ENCODE measurements around the gene DLG2. TPM values are rescaled to one million over a fixed set of nuclear protein-coding genes. Genes with fewer than 3 reads are reported as not detected.

The DLG2 gene
- total RNA-seq, 1 donor: 1.3 TPM

GRCh38 chr11:83970061-83970671, 1657.0 kb downstream of the DLG2 start:
- no peak overlapping the region for H3K4me3 ChIP-seq (ENCODE audit: low read depth, low read length)
- DNase-seq (ENCODE audit: low read depth): no peak
- TF ChIP-seq, protein P1, sequence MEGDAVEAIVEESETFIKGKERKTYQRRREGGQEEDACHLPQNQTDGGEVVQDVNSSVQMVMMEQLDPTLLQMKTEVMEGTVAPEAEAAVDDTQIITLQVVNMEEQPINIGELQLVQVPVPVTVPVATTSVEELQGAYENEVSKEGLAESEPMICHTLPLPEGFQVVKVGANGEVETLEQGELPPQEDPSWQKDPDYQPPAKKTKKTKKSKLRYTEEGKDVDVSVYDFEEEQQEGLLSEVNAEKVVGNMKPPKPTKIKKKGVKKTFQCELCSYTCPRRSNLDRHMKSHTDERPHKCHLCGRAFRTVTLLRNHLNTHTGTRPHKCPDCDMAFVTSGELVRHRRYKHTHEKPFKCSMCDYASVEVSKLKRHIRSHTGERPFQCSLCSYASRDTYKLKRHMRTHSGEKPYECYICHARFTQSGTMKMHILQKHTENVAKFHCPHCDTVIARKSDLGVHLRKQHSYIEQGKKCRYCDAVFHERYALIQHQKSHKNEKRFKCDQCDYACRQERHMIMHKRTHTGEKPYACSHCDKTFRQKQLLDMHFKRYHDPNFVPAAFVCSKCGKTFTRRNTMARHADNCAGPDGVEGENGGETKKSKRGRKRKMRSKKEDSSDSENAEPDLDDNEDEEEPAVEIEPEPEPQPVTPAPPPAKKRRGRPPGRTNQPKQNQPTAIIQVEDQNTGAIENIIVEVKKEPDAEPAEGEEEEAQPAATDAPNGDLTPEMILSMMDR (IDR thresholded peaks at IDR 0.05; ENCODE audit: insufficient read depth, low read depth, low read length): no peak

DNA sequence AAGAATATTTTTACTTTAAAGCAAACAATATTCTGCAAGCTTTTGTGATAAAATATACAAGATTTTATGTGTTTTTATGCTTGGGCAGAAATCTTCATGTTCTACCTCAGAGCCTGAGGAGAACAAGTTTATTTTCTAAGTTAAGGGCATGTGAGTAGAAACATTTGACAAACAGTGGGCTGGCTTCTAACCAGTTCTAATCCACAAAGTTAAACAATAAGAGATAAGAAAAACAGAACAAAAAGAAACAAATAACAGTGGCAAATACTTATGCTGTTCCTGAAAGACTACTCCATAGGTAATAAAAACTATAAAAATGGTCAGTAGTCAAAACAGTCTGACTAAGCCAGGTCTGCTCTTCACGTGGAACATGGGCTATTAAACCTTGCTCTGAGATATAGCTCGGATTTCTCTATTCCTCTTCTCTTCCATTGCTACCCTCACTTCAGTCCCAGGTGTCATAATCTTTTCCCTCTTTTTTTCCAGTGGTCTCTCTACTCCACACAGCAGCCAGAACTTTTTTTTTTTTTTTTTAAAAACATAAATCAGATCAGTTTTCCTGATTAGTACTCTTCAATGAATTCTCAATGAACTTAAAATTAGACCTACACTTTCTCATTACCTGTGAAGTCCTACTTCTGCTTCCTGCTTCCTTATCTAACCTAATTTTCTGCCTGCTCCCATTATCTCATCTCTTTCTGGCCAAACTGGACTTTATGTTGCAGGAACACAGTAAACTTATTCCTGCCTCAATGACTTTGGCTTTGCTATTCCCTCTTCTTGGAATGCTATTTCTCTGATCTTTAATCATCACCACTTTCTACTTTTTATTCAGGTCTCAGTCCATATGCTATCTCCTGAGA, 1669.9 kb downstream of the DLG2 start:
- H3K4me3 ChIP-seq (ENCODE audit: low read depth, low read length): no peak overlapping the region
- DNase-seq (ENCODE audit: low read depth): peak; percentile 1
- TF ChIP-seq, protein P1 (IDR thresholded peaks at IDR 0.05; ENCODE audit: insufficient read depth, low read depth, low read length): no peak

GRCh38 chr11:83956119-83956697, 1670.9 kb downstream of the DLG2 start:
- no peak overlapping the region for H3K4me3 ChIP-seq (ENCODE audit: low read depth, low read length)
- DNase-seq (ENCODE audit: low read depth): no peak
- TF ChIP-seq, protein P1 (IDR thresholded peaks at IDR 0.05; ENCODE audit: insufficient read depth, low read depth, low read length): no peak

GRCh38 chr11:83954780-83955179, 1672.4 kb downstream of the DLG2 start:
- TF ChIP-seq, protein P1 (IDR thresholded peaks at IDR 0.05; ENCODE audit: insufficient read depth, low read depth, low read length): no peak
- H3K4me3 ChIP-seq (ENCODE audit: low read depth, low read length): no peak overlapping the region
- no peak for DNase-seq (ENCODE audit: low read depth)

DNA sequence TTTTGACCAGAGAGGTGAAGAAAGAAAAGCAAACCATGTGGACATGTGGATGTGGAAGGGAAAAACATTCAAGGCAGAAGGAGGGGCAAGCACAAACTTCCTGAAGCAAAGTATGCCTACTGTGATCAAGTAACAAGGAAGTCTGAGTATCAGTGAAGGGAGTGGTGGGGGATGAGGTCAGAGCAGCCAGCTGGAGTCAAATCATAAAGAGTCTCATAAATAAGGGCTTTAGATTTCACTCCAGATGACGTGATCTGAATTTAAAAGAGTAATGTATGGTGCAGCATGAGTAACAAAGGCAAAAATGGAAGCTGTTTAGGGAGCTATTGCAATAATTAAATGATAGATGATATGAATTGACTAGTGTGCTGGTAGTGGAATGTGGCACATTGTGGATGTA, 1675.6 kb downstream of the DLG2 start:
- DNase-seq (ENCODE audit: low read depth): no peak
- H3K4me3 ChIP-seq (ENCODE audit: low read depth, low read length): no peak overlapping the region
- TF ChIP-seq, protein P1 (IDR thresholded peaks at IDR 0.05; ENCODE audit: insufficient read depth, low read depth, low read length): no peak

DNA sequence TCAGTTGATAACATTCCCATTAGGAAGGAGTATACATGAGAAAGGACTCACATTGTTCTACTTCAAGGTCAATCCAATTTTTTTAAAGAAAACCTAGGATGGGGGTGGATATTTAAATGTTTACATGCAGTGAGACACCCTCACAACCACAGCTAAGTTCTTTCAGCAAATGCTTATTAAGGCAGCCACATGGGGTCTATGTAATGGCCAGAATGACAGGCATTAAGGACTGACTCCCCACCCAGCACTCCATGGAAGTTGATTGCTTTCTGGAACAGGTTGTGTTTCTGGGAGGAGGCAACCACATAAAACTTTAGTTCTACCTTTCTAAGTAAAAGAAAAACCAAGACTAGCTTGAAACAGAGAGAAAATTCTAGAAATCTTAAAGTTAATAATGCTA, 1678.9 kb downstream of the DLG2 start:
- no peak for DNase-seq (ENCODE audit: low read depth)
- TF ChIP-seq, protein P1 (IDR thresholded peaks at IDR 0.05; ENCODE audit: insufficient read depth, low read depth, low read length): no peak
- H3K4me3 ChIP-seq (ENCODE audit: low read depth, low read length): no peak overlapping the region
